Tibial artery (tissue), 4 donors: ENCODE measurements around the gene ANP32E.

Source experiments
- DNase-seq, 2 donors: peaks; one replicate each; pipeline ENCODE4 v3.0.0-alpha.2; 2019
- H3K27ac ChIP-seq, 2 donors: fragments of 200-600 bp; sonication (generic) in 1 of 2; 1 replicate in 1 of 2; 2 replicates in 1 of 2; pipeline ENCODE4 v1.5.1; 2018 to 2019; ENCODE audit warnings: mild to moderate bottlenecking in 1 of 2
- H3K27me3 ChIP-seq, 2 donors: fragments of 200-600 bp; sonication (generic) in 1 of 2; one replicate each; pipeline versions ENCODE4 v1.5.1 to v1.6.0; 2016 to 2019
- H3K36me3 ChIP-seq, 3 donors: fragments of 200-600 bp; sonication (generic) in 2 of 3; one replicate each; pipeline ENCODE4 v1.5.1; 2016 to 2019; ENCODE audit warnings: mild to moderate bottlenecking in 2 of 3
- H3K4me1 ChIP-seq, 4 donors: fragments of 200-600 bp; sonication (generic) in 2 of 4; 1 replicate in 3 of 4; 2 replicates in 1 of 4; pipeline ENCODE4 v1.5.1; 2016 to 2019
- H3K4me3 ChIP-seq, 2 donors: fragments of 200-600 bp; sonication (generic) in 1 of 2; 1 replicate in 1 of 2; 2 replicates in 1 of 2; pipeline ENCODE4 v1.5.1; 2018 to 2019; ENCODE audit warnings: mild to moderate bottlenecking in 2 of 2
- H3K9me3 ChIP-seq, 3 donors: fragments of 200-600 bp; sonication (generic) in 1 of 3; one replicate each; pipeline ENCODE4 v1.5.1; 2016 to 2019
- intact Hi-C: fragments of 100-400 bp; cut with DNase I; formaldehyde crosslinking; loops from one replicate; pipeline ENCODE4 v1.15.0; 2023; ENCODE audit warnings: low total_unique reads
- TF ChIP-seq, protein P1 (sequence below), 2 experiments: fragments of 200-600 bp in 1 of 2; fragments of 450-650 bp in 1 of 2; IDR thresholded peaks; one replicate each; pipeline ENCODE4 v1.5.1; 2017 to 2019; ENCODE audit warnings: antibody characterized with exemption in 2 of 2, mild to moderate bottlenecking in 1 of 2, moderate library complexity in 1 of 2

Gene ANP32E

DNA sequence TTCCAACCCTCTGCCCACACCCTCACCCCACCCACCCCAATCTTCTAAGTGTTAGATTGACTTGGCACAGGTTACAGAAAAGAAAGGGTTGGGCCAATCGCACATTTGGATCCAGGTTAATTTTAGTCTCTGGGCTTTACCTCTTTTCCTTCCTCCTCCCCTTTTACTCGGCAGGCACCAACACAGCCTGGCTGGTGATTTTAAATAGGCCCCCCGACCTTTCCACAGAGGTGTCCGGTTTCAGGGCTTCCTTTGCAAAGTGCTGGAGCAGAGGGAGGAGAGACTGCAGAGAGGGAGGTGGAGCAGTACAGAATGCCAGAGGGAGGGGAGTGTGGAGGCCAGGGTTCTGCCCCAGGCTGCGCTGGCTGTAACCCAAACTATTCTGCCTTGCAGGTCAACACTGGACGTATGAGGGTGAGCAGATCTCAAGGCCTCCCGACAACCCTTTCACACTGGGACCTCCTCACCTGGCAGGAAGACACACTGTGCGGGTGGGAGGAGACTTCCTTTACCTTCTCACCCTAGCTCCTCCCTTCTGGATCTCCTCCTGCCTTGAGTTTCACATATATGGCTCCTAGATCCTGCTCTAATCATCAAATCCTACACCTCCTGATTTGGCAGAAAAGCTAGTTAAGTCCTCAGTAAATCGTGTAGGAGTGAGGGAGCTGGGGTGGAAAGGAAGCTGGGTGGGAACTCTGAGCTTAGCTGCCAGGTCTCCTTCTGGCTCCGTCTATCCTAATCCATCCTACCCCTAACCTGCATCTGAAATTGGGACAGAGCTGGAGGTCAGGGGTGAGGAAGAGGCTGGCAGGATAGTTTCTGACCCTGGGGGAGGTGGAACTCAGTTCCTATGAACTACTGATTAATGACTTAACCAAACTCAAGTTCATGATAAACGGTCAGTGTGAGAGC, 24.1 kb upstream of the ANP32E start:
- peaks cover 0 to 12% (median 9%) of the 10 kb centered on the region in 3 donors for H3K36me3 ChIP-seq
- no peak for DNase-seq
- peaks cover 0 to 30% of the 10 kb centered on the region in 2 donors for H3K27me3 ChIP-seq
- H3K4me3 ChIP-seq = no peak overlapping the region
- TF ChIP-seq, protein P1, sequence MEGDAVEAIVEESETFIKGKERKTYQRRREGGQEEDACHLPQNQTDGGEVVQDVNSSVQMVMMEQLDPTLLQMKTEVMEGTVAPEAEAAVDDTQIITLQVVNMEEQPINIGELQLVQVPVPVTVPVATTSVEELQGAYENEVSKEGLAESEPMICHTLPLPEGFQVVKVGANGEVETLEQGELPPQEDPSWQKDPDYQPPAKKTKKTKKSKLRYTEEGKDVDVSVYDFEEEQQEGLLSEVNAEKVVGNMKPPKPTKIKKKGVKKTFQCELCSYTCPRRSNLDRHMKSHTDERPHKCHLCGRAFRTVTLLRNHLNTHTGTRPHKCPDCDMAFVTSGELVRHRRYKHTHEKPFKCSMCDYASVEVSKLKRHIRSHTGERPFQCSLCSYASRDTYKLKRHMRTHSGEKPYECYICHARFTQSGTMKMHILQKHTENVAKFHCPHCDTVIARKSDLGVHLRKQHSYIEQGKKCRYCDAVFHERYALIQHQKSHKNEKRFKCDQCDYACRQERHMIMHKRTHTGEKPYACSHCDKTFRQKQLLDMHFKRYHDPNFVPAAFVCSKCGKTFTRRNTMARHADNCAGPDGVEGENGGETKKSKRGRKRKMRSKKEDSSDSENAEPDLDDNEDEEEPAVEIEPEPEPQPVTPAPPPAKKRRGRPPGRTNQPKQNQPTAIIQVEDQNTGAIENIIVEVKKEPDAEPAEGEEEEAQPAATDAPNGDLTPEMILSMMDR (IDR thresholded peaks at IDR 0.05) = no peak
- intact Hi-C loops = no loop called here
- peaks cover 0 to 18% (median 13%) of the 10 kb centered on the region in 4 donors for H3K4me1 ChIP-seq
- no peak overlapping the region for H3K27ac ChIP-seq
- H3K9me3 ChIP-seq = no peaks in the 10 kb centered on the region

DNA sequence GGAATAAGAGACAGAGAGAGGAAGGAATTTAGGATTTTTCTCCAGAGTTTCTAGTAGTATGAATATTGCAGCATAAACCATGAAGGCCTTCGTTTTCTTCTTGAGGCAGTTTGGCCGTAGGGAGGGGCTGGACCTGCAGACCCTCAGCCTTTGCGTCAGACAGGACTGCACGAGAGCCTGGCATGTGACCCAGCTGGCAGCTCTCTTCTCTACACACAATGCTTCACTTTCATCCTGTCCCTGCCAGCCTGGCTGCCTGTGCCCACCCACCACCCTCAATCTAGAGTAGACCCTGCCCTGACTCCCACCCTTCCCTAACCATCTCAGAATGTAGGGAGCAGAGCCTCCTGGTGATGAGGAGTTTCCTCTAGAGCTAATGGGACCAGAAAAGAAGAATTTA, 23.3 kb upstream of the ANP32E start:
- no peak overlapping the region for H3K4me3 ChIP-seq
- peaks cover 0 to 4% (median 1%) of the 10 kb centered on the region in 3 donors for H3K36me3 ChIP-seq
- TF ChIP-seq, protein P1 (IDR thresholded peaks at IDR 0.05) = no peak
- peaks cover 0 to 18% (median 13%) of the 10 kb centered on the region in 4 donors for H3K4me1 ChIP-seq
- DNase-seq = no peak
- intact Hi-C loops = no loop called here
- H3K27ac ChIP-seq = no peak overlapping the region
- H3K27me3 ChIP-seq = peaks cover 0 to 30% of the 10 kb centered on the region in 2 donors
- no peaks in the 10 kb centered on the region for H3K9me3 ChIP-seq

DNA sequence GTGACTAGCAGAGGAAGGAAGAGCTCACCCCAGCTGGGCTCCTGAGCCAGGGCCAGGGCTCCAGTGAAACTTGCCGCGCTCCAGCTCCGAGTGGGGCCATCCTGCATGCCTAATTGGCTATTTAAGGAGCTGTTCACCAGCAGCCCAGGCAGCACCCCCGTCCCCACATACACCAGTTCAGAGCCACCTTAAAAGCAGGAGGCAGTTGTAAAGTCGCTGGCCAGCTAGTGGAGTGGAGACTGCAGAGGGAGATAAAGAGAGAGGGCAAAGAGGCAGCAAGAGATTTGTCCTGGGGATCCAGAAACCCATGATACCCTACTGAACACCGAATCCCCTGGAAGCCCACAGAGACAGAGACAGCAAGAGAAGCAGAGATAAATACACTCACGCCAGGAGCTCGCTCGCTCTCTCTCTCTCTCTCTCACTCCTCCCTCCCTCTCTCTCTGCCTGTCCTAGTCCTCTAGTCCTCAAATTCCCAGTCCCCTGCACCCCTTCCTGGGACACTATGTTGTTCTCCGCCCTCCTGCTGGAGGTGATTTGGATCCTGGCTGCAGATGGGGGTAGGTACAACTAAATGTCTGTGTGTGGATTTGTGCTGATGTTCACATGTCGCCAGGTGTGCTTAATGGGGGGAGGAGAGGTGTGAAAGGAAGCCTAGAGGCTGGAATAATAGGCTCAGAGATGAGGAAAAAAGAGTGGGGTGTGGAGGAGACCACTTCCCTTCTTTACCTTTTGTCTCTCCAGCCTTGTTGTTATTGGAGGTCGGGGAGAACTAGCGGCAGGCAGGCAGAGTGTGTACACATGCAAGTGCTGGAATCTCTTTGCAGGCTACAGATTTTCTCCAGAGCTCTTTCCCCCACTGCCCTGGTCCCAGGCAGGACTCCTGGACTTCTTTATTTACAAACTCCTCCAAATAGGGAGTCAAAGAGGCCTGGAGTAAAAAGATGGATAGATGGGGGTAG, 22.0 kb upstream of the ANP32E start, which contains the start of gene CA14:
Gene CA14 (plus strand): TSS at position 151 of the 962 bp plus-strand sequence. CDS start 355 bp downstream, at position 506.
- H3K4me3 ChIP-seq = no peak within 1 kb of the TSS
- no peak within 1 kb of the TSS for H3K27ac ChIP-seq
- H3K36me3 ChIP-seq = no peaks in the 10 kb centered on the region
- no peaks in the 10 kb centered on the region for H3K9me3 ChIP-seq
- H3K4me1 ChIP-seq = peaks cover 0 to 18% (median 13%) of the 10 kb centered on the region in 4 donors
- TF ChIP-seq, protein P1 (IDR thresholded peaks at IDR 0.05) = no peak
- intact Hi-C loops = no loop called here
- DNase-seq = no peak
- H3K27me3 ChIP-seq = peaks cover 0 to 30% of the 10 kb centered on the region in 2 donors

DNA sequence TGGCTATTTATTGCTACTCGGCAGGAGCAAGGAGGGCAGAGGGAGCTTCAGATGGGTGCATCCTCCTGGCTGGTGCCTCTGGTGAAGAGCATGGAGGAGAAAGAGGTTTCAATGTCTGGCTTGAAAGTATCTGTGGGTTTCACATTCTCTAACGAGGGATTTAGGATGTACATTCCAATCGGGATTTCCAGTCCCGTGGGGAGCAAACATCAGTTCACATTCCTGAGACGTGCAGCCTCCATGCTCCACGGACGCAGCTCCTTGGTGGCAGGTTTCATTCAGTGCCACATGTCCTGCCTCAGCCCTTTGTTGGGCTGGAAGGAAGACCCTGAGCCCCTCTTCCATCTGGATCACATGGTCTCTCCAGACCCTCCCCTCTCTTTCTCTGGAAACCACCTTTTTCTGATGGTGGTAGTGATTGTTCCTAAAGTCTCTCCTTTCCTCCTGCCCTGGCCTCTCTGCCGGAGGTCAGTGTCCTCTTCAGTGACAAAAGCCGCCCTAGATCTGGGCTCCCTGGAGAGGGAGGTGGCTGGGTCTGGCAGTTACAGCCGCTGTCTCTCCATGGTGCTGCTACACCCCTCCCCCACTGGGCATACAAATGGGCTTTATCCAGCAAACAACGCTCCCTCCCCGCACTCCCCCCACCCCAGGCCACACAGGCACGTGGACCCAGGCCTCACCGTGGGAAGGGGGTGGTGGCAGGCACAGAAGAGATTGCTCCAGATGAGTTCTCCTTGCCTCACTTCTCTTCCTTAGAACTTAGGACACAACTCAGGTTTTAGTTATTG, 20.8 kb upstream of the ANP32E start:
- peaks cover 0 to 18% (median 13%) of the 10 kb centered on the region in 4 donors for H3K4me1 ChIP-seq
- H3K4me3 ChIP-seq = no peak overlapping the region
- no peak for DNase-seq
- no peaks in the 10 kb centered on the region for H3K36me3 ChIP-seq
- intact Hi-C loops = no loop called here
- no peak overlapping the region for H3K27ac ChIP-seq
- H3K9me3 ChIP-seq = no peaks in the 10 kb centered on the region
- TF ChIP-seq, protein P1 (IDR thresholded peaks at IDR 0.05) = no peak
- H3K27me3 ChIP-seq = peaks cover 0 to 30% of the 10 kb centered on the region in 2 donors

DNA sequence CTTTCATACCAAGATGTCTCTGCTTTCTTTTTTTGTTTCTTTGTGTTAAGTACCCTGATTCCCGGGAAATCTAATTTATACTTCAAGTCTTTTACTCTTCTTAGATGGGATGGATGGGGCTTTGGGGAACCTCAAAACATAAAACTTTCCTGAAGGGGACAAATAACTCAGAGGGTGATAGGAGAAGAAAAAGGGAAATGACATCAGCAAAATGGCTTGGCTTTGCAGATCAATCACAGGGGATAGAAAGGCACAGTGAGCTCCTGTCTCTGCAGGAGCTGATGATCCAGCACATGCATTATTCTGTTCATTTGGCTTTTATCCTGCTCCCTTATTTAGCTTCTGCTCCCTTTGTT, 20.3 kb upstream of the ANP32E start:
- Histone ChIP-seq H3K27ac (peak overlapping the region in 1 of 2 donors; percentile 73), H3K9me3 (no peaks in the 10 kb centered on the region), H3K36me3 (no peaks in the 10 kb centered on the region), H3K27me3 (peaks cover 0 to 28% of the 10 kb centered on the region in 2 donors), H3K4me3 (peak overlapping the region; percentile 21 to 28), H3K4me1 (peaks cover 0 to 18% (median 13%) of the 10 kb centered on the region in 4 donors)
- intact Hi-C loops = no loop called here
- no peak for DNase-seq
- TF ChIP-seq, protein P1 (IDR thresholded peaks at IDR 0.05) = no peak
